IPS-NIHi7 (cell line): ENCODE measurements around the gene GCM1.
"Not testable (repeated sequence)": the region's sequence is repeated elsewhere in the genome, so short reads cannot be mapped to it uniquely, and the experiment has no call there.

Experiments
- DNase-seq: peaks from one replicate; pipeline ENCODE4 v3.0.0; 2012; ENCODE audit warnings: mixed read lengths; ENCODE audit errors: extremely low spot score

GCM1 gene, protein sequence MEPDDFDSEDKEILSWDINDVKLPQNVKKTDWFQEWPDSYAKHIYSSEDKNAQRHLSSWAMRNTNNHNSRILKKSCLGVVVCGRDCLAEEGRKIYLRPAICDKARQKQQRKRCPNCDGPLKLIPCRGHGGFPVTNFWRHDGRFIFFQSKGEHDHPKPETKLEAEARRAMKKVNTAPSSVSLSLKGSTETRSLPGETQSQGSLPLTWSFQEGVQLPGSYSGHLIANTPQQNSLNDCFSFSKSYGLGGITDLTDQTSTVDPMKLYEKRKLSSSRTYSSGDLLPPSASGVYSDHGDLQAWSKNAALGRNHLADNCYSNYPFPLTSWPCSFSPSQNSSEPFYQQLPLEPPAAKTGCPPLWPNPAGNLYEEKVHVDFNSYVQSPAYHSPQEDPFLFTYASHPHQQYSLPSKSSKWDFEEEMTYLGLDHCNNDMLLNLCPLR

DNA sequence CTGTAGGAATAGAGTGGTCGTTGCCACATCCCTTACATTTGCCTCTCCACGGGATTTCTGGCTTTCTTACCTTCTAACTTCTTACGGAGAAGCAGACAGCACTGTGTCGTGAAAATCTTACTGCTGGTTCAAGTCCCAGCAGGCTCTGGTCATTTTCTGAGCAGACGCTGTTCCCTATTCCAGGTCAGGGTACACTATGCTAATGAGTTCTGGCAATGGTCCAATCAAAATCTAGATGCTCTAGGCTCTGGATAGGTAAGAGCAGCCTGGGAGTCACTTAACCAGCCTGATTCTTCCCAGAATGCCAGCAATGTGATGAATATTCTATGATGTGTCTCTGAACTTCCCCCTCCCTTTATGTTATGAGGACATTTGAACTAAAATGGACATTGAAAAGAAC, at the start of gene GCM1:
Gene GCM1 (minus strand): TSS at position 158 of the 400 bp plus-strand sequence. CDS start 3,209 bp downstream, outside the sequence.
- no peak for DNase-seq

DNA sequence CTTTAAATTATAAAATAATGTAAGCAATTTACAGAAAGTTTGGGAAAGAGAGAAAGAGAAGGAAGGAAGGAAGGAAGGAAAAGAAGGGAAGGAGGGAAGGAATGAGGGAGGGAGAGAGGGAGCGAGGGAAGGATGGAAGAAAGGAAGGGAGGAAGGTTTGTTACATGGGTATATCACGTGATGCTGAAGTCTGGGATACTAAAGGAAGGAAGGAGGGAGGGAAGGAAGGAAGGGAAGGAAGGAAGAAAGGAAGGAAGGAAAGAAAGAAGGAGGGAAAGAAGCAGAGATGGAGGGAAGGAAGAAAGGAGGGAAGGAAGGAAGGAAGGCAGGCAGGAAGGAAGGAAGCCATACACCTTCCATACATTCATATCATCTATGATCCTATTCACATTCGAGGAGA, 48.9 kb upstream of the GCM1 start:
- no peak for DNase-seq

DNA sequence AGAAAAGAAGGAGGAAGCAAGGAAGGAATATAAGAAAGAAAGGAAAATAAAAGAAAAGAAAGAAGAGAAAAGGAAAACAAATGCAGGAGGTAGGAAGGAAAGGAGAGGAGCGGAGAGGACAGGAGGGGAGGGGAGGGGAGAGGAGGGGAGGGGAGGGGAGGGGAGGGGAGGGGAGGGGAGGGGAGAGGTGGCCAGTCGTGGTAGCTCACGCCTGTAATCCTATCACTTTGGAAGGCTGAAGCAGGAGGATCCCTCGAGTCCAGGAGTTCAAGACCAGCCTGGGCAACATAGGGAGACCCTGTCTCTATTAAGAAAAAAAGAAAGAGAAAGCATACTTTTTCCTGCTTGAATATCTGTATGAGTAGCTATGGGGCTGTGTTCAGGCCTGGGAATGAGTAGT, 46.4 kb upstream of the GCM1 start:
- DNase-seq, result no peak

DNA sequence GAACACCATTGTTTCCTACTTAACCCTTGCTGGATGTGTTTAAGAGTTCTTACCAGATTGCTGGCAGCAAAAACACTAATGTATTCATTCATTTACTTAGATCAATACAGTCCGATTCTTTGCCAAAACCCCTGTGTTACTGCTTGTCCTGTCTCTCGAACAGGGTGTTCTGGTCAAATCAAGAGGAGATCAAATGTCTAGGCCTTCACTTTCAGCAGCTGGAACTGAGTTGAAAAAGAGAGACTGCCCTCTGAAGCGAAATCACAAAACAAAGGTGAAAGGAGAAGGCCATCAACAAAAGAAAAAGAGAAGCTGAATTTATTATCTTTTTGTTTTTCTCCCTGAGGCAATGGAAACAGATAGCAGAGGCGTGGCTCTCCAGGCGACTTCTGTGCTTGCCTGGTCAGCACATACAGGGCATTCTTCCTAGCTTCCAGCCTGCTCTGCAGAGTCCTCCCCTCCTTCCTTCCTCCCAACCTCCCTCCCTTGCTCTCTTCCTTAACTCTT, 44.1 kb upstream of the GCM1 start:
- DNase-seq, result peak; percentile 68

DNA sequence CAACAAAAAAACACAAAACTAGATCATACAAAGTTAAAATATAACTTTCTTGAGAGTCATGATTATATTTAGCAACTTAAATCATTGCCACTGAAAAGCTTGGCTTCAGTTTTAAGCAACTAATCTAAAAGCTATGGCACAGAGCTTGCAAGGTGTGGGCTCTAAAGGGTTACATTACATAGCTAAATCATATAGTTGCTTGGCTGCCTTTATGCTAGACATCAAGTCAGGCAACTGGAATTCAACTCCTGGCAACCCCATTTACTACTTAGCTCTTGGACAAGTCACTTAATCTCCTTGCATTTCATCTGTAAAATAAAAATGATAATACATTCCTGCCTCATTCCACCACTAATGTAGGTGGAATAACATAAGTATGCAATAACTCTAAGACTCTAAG, 40.9 kb upstream of the GCM1 start:
- no peak for DNase-seq

DNA sequence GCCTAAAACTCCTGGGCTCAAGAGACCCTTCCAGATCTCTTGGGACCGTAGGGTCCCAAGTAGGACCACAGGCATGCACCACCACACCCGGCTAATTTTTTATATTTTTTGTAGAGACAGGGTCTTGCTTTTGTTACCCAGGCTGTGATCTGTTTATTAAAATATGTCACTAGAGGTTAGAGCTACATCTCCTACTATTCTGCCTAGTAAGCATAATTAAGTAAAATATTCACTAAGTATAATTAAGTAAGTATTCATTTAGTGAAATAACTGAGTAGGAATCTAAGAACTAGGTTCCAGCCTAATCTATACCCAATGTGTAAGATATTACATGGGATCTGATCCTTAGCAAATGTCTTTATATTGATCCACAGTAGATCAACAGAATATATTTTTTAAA, 40.2 kb upstream of the GCM1 start:
- DNase-seq, result no peak

DNA sequence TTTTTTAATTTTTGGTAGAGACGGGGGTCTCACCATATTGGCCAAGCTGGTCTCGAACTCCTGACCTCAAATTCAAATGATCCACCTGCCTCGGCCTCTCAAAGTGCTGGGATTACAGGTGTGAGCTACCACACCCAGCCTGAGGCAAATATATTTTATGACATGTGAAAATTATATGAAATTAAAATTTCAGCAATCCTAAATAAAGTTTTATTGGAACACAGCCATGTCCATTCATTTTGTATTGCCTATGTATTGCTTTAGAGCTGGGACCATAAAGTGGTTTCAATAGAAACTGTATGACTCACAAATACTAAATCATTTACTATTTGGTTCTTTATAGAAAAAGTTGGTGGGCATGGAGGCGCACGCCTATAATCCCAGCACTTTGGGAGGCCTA, 32.0 kb upstream of the GCM1 start:
- DNase-seq, result no peak

DNA sequence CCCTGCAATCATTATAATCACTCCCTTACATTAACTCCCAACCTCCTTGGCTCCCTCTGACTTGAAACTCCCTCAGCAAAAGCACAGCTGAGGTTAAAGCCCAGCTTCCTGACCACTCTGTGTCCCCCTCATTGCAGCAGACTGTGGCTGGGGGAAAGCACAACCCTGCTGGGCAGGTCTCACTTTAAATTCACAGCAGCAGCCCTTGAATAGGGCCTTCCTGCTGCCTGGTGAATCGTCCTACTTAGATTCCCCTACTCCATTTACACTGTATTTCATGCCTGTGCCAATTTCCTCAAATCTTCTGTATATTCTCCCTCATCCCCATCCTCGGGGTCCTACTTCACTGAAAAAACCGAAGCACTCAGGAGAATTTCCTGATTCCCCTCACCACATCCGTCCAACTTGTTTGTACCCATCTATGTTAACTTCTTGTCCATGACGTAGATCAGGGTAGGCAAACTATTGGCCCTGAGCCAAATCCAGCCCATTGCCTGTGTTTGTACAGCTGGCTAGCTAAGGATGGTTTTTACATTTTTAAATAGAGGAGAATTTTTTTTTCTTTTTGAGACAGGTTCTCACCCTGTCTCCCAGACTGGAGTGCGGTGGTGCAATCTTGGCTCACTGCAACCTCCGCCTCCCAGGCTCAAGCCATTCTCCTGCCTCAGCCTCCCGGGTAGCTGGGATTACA, 31.5 kb upstream of the GCM1 start:
- no peak for DNase-seq

DNA sequence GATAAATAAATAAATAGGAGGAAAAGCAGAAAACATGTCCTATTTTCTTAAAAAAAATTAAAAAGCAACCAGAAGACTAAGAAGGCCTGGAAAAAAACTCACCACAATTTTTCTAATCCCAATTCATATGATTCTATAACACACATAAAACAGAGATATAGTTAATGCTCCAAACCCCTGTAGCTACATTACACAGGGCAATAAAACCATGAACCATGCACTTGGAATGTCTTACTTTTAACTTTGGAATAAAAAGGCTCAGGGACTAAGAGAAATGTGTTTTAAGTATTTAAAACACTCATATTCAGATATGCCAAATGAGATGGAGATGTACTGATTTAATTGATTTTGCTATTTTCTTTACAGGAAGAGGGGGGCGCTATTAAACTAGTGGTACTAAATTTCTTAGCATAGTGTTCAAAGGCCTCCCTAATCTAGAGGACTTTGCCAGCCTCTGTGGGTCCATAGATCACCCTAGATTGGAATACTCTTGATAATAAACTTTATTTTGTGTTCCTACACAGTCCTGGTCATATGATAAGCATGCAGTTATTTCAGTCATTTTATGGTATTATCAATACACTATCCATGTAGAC, 30.3 kb upstream of the GCM1 start:
- DNase-seq, result no peak

DNA sequence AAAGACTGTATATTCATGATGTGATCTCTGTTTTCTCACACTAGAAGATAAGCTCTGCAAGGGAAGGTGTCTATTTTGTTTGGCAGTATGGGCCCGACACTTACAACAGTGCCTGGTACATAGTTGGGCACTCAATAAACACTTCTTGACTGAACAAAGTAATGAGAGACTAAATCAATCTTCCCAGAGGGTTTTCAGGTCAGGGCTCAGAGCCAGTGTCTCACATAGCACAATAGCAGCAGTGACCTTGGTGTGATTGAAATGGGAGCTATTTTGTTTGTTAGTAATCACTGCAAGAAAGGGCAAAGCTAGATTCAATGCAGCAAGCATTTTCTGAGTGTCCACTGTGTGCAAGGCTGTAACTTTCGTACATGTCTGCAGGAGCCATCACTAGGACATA, 26.4 kb upstream of the GCM1 start:
- no peak for DNase-seq

DNA sequence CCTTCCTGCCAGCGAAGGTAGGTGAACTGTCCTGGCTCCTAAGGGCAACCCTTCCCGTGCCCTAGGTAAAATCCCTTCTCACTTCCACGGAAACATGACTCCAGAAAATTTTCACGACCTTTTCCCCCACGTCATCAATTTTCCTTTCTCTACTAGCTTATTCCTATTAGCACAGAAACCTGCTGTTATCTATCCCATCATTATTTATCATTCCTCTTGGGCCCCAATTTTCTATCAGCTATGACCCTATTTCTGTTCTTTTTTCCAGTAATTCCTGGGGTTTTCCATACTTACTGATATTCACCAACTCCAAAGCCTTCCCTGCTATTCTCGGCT, 23.8 kb upstream of the GCM1 start:
- no peak for DNase-seq

DNA sequence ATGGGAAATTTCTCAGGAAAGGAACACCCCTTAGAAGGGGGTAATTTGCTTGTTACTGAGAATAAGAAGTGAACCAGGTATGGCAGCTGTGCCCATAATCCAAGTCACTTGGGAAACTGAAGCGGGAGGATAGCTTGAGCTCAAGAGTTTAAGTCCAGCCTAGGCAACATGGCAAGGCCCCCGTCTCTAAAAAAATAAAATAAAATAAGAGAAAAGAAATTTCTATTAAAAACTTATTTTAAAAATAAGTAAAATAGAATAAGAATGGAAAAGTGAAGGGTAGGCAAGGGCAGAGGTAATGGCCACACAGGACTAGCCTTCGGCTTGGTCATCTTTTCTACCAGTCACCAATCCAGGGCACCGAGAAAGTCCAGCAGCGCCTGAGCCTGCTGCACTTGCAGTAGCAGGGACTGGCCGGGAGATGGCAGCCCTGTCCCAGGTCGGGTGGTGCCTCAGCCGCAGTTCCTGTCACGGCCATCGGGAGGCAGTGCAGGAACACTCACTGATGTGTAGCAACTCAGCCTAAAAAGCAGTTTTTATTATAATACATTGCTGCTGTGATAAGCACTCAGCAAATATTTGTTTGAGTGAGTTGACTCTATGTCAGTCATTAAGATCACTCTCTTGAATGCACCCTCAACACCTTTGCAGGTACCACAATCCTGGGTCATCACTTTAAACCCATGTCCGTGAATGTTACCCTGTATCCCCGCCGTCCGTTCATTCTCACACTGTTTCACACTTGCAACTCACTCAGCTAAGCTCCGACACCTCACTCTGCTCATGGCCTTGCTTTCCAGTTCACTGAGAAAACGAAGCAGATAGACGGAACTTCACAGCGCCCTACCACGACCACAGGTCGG, 23.2 kb upstream of the GCM1 start:
- DNase-seq, result peak; percentile 89

DNA sequence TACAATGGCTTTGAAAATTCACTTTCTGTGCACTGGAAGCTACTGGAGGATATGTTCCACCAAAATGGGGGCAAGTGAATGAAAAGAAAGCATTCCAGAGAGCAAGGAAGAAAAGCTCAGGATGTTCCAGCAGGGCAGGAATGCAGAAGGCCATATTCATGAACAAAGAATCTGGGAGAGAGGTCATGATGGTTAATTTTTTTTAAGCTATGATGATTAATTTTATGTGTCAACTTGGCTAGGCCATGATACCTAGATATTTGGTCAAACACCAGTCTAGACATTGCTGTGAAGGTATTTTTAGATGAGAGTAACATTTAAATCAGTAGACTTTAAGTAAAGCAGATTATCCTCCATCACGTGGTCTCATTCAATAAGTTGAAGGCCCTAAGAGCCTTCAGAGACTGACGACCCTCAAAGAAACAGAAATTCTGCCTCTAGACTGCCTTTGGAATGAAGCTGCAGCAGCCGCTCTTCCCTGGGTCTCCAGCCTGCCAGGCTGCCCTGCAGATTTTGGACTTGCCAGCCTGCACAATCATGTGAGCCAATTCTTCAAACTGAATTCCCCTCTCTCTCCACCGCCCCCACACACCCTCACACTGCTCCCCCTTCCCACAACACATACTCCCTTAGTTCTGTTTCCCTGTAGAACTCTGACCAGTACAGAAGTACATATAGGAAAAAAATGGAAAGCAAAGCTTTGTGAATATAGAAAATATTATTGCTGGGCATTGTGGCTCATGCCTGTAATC, 20.1 kb upstream of the GCM1 start:
- no peak for DNase-seq

DNA sequence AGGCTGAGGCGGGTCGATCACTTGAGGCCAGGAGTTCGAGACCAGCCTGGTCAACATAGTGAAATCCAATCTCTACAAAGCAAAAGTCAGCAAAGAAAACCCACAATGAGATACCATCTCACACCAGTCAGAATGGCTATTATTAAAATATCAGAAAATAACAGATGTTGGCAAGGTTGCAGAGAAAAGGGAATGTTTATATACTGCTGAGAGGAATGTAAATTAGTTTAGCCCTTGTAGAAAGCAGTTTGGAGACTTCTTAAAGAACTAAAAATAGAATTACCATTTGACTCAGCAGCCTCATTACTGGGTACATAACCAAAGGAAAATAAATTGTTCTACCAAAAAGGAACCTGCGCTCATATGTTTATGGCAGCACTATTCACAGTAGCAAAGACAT, 16.7 kb upstream of the GCM1 start:
- DNase-seq, result no peak

DNA sequence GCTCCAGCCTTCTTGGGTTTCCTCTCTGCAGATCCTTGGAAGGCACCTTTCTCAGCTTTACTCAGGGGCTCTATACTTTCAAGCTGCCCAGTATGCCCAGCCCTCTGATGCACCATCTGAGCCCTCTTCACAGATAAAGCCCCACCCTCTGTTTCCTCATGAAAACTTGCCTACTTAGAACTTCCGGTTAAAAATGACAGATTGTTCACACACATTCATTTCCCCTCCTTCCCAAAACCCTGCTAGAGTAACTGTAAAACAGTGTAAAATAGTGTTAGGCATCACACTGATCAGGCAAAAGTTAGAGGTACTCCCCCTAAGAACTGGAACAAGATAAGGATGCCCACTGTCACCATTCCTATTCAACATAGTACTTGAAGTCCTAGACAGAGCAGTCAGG, 14.0 kb upstream of the GCM1 start:
- DNase-seq, result no peak

DNA sequence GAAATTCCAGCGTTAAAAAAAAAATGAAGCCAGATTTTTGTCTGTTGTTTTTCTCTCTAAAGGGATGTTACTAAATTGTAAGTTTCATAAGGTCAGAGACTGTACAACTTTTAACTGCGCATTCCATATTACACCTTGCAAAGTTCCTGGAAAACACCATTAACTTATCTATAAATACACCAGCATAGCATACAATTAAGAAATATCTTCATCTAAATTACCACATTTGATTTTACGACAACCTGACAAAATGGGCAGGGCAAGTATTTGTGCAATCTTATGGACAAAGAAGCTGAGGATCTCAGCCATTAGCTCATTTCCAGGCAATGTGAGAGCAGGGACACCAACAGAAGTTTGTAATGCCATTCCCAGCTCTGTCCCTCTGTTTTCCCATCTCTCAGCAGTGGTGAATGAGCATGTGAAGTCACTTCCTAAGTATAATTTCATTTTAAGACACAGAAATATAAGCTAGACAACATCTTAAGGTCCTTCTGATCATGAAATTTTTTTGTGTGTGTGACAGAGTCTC, 12.9 kb upstream of the GCM1 start:
- no peak for DNase-seq

DNA sequence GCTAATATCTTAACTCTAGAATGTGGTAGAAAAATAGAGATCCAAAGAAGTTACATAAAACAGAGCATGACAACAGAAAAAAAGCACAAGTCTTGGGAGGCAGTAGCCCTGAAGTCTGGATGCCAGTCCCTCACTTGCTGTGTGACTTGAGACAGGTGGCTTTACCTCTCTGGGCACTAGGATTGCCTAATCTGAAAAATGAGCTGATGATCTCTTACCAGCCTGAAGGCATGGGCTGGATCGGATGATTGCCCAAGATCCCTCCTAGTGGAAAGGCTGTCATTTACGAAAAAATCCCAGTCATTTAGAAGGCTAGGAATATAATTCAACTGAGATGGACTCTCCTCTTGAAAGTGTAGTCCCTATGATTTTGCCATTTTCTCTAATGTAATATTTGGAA, 10.9 kb upstream of the GCM1 start:
- no peak for DNase-seq

DNA sequence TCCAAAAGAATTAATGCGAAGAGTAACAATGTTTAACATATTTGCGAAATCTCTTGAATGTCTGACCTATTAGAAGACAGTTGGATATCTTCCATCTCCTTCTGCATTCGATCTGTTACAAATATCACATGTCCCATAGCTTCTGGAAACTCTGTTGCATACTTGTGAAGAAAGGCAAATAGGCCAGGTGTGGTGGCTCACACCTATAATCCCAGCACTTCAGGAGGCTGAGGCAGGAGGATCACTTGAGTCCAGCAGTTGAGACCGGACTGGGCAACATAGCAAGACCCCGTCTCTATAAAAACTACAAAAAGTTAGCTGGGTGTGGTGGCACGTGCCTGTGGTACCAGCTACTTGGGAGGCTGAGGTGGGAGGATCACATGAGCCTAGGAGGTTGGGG, 9.4 kb upstream of the GCM1 start:
- DNase-seq, result not testable (repeated sequence)

DNA sequence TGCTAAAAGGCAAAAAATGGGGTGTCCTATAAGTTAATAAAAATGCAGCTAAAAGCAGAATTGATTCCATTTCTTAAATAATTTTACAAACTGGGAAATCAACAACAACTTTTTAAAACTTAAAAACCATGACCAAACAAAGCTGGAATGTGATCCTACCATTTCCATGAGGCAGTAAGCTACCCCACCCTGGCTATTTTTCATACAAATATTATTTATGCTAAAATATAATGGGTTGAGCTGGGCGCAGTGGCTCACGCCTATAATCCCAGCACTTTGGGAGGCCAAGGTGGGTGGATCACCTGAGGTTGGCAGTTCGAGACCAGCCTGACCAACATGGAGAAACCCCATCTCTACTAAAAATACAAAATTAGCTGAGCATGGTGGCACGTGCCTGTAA, 6.6 kb upstream of the GCM1 start:
- DNase-seq, result not testable (repeated sequence)

DNA sequence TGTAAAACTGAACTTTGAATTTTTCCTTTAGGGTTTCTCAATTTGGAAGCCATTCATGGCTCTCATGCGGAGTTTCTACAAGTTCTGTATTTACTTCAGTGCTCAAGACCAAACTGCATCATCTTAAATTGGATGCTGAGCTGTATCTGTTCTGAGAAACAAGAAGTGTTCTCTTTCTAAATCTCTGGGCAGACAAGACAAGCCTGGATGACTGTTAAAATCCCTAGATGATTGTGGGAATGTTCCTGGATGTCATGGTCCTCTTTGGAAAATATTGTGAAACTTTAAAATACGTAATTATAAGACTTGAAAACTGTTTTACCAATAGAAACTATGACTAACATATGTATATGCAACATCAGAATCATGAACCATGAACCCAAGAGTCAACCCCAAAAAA, 6.2 kb upstream of the GCM1 start:
- no peak for DNase-seq

DNA sequence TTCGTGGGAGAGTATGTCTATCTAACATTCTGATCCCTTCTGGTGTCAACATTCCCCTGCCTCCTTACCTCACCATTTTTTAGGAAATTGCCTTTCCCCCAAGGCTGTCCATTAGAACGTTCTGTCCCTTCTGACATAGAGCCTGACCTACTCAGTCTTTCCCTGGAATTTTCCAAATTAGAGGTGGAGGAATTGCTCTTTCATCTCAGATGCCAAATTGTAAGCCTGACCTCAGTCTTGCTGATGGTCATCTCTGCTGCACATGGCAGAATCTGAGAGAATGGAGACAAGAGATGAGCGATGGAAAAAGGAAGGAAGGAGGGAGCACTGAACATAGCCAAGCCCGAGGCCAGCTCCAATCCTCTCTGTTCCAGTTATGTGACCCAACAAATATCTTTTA, 5.4 kb upstream of the GCM1 start:
- DNase-seq, result no peak
